MCF 10A (cell line): ENCODE data around the gene SLC16A5. TPM values are rescaled to one million over a fixed set of nuclear protein-coding genes. Genes with fewer than 3 reads are reported as not detected.
A peak's percentile ranks its signal among the peaks of the same experiment; 100 is the strongest.
"Not testable (repeated sequence)": the region's sequence is repeated elsewhere in the genome, so short reads cannot be mapped to it uniquely, and the experiment has no call there.

Experiments
- BruUV-seq: library from RNA; stranded (reverse); fragments of 400-500 nt; replicated peaks from 2 replicates; lab custom pipeline; 2021; lab: Mats Ljungman, UMichigan
- CTCF ChIA-PET: fragments of 300-600 bp; sonication (Branson Sonifier 250); formaldehyde crosslinking; extraction: SDS; loops from one replicate; lab custom pipeline; 2021; ENCODE audit warnings: antibody characterized with exemption, inconsistent platforms; lab: Yijun Ruan, JAX
- POLR2A ChIA-PET: fragments of 300-600, 350-650 bp; sonication (Branson Sonifier 250); formaldehyde crosslinking; extraction: SDS; loops from one replicate; lab custom pipeline; 2020; ENCODE audit warnings: antibody characterized with exemption, inconsistent platforms; lab: Yijun Ruan, JAX
- DNase-seq: peaks from one replicate; pipeline ENCODE4 v3.0.0-alpha.2; 2018; ENCODE audit not compliant: unreplicated experiment
- H3K27ac Mint-ChIP-seq: one replicate; pipeline ENCODE4 v1.8.0; 2022; ENCODE audit warnings: mild to moderate bottlenecking, low read depth, mixed read lengths; ENCODE audit not compliant: unreplicated experiment
- H3K27me3 Mint-ChIP-seq: one replicate; pipeline ENCODE4 v1.8.0; 2022; ENCODE audit warnings: mixed read lengths; ENCODE audit not compliant: insufficient read depth, unreplicated experiment
- H3K36me3 Mint-ChIP-seq: one replicate; pipeline ENCODE4 v1.8.0; 2022; ENCODE audit warnings: mild to moderate bottlenecking, moderate library complexity, mixed read lengths; ENCODE audit not compliant: insufficient read depth, unreplicated experiment
- H3K4me1 Mint-ChIP-seq: one replicate; pipeline ENCODE4 v1.8.0; 2022; ENCODE audit warnings: mixed read lengths; ENCODE audit not compliant: insufficient read depth, unreplicated experiment
- H3K4me3 Mint-ChIP-seq: one replicate; pipeline ENCODE4 v1.8.0; 2022; ENCODE audit warnings: mild to moderate bottlenecking, moderate library complexity, mixed read lengths; ENCODE audit not compliant: unreplicated experiment
- H3K9me3 Mint-ChIP-seq: one replicate; pipeline ENCODE4 v1.8.0; 2022; ENCODE audit warnings: mixed read lengths; ENCODE audit not compliant: unreplicated experiment
- intact Hi-C: fragments of 100-400 bp; cut with micrococcal nuclease; formaldehyde crosslinking; loops from 2 replicates; pipeline ENCODE4 v1.14.1; 2022
- total RNA-seq: library from RNA; stranded (reverse); gene quantifications from 2 replicates; pipeline ENCODE4 v1.2.3, GENCODE V29; 2022
- TF ChIP-seq, protein P1 (sequence below): fragments of 200-600 bp; IDR thresholded peaks from one replicate; pipeline ENCODE4 v1.8.0; 2022; ENCODE audit warnings: antibody characterized with exemption, mild to moderate bottlenecking; ENCODE audit not compliant: unreplicated experiment

SLC16A5 gene
- total RNA-seq, 1 experiment from 2014 or later: 26.0 TPM

GRCh38 chr17:75044716-75045115, 43.0 kb upstream of the SLC16A5 start:
- no TSS peak for BruUV-seq
- Mint-ChIP-seq H3K4me1 (peaks cover 13% of the 10 kb centered on the region), H3K27ac (no peak overlapping the region), H3K36me3 (peaks cover 49% of the 10 kb centered on the region), H3K4me3 (peak overlapping the region; percentile 53), H3K9me3 (no peaks in the 10 kb centered on the region), H3K27me3 (no peaks in the 10 kb centered on the region)
- intact Hi-C loops: no loop called here
- CTCF ChIA-PET: interaction anchor here (0.6 to 0.7 kb wide), 2 partner anchors 43 to 51 kb away, joined by 3 read pairs; no protein-coding TSS in a partner anchor
- POLR2A ChIA-PET: interaction anchor here (1.0 kb wide), 1 partner anchor 9 kb away, joined by 4 read pairs; no protein-coding TSS in a partner anchor
- TF ChIP-seq, protein P1, sequence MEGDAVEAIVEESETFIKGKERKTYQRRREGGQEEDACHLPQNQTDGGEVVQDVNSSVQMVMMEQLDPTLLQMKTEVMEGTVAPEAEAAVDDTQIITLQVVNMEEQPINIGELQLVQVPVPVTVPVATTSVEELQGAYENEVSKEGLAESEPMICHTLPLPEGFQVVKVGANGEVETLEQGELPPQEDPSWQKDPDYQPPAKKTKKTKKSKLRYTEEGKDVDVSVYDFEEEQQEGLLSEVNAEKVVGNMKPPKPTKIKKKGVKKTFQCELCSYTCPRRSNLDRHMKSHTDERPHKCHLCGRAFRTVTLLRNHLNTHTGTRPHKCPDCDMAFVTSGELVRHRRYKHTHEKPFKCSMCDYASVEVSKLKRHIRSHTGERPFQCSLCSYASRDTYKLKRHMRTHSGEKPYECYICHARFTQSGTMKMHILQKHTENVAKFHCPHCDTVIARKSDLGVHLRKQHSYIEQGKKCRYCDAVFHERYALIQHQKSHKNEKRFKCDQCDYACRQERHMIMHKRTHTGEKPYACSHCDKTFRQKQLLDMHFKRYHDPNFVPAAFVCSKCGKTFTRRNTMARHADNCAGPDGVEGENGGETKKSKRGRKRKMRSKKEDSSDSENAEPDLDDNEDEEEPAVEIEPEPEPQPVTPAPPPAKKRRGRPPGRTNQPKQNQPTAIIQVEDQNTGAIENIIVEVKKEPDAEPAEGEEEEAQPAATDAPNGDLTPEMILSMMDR: no peak
- DNase-seq: no peak

DNA sequence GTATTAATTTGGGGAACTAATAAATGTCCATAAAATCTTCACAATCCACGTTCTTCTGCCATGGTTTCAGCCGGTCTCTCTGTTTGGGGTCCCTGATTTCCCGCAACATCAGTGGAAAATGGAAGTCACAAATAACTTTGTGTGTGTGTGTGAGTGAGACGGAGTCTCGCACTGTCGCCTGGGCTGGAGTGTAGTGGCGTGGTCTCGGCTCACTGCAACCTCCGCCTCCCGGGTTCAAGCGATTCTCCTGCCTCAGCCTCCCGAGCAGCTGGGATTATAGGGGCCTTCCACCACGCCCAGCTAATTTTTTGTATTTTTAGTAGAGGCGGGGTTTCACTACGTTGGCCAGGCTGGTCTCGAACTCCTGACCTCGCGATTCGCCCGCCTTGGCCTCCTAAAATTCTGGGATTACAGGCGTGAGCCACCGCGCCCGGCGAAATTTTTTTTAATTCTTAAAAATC, 41.8 kb upstream of the SLC16A5 start:
- Mint-ChIP-seq H3K36me3 (peaks cover 49% of the 10 kb centered on the region), H3K27ac (peak overlapping the region; percentile 95), H3K4me1 (peaks cover 13% of the 10 kb centered on the region), H3K4me3 (peak overlapping the region; percentile 98)
- H3K9me3 Mint-ChIP-seq, DNase-seq, H3K27me3 Mint-ChIP-seq, BruUV-seq, CTCF ChIA-PET: not testable (repeated sequence)
- intact Hi-C loops: loop anchor here (1.0 to 2.0 kb wide), 2 partner anchors 11 to 85 kb away; no protein-coding TSS in a partner anchor
- POLR2A ChIA-PET: interaction anchor here (0.7 to 4.9 kb wide), 15 partner anchors 8 to 323 kb away, joined by 3 to 63 read pairs (median 7); partner anchors contain the start of genes CDR2L, FDXR, JPT1 and MRPL58

- TF ChIP-seq, protein P1: no peak
- peak; percentile 96 for DNase-seq
- Mint-ChIP-seq H3K27me3 (no peaks in the 10 kb centered on the region), H3K9me3 (no peaks in the 10 kb centered on the region), H3K4me3 (peak within 1 kb of the TSS; percentile 98), H3K4me1 (peaks cover 13% of the 10 kb centered on the region), H3K27ac (peak within 1 kb of the TSS; percentile 95), H3K36me3 (peaks cover 47% of the 10 kb centered on the region)
- POLR2A ChIA-PET: interaction anchor here (0.5 to 4.9 kb wide), 27 partner anchors 8 to 410 kb away, joined by 3 to 63 read pairs (median 5); partner anchors contain the start of genes ARMC7, CDR2L, FDXR and JPT1
- BruUV-seq: TSS peak; percentile 62
- CTCF ChIA-PET: interaction anchor here (1.0 kb wide), 1 partner anchor 59 kb away, joined by 6 read pairs; the partner anchor contains the start of gene CDR2L
- intact Hi-C loops: loop anchor here (1.0 to 2.0 kb wide), 2 partner anchors 11 to 86 kb away; no protein-coding TSS in a partner anchor
Measured at GRCh38 chr17:75046407-75047289, 41.1 kb upstream of the SLC16A5 start, which contains the start of the genes ATP5PD and KCTD2. Gene ATP5PD, minus strand, starts transcription at chr17:75046969. Its CDS starts 4,319 bp downstream, at chr17:75042650. Gene KCTD2, plus strand, starts transcription at chr17:75047225. Its CDS starts 26 bp downstream, at chr17:75047251.

DNA sequence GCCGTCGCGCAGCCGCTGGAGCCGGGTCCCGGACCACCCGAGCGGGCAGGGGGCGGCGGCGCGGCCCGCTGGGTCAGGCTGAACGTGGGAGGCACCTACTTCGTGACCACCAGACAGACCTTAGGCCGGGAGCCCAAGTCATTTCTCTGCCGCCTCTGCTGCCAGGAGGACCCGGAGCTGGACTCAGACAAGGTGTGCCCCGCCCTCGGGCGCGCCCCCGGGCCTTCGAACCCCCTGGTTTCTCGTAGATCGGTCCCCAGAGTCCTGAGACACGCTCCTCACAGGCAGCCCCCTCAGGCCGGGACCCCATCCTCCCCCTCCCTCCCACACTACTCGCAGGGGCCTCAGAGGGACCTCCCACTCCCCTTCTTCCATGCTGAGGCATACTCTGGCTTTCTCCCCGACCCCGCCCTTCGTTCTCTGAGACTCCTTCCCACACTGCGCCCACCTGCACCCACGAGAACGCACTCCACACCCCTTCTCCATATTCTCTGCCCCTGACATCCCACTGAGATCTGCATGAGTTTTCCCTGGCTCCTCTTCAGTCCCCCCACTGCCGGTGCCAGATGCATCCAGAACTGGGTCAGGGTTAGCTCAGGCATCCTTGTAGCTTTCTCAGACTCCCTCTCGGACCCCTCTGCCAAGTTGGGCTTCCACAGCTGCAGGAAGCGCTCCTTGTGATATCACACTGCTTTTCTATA, 40.2 kb upstream of the SLC16A5 start:
- no TSS peak for BruUV-seq
- intact Hi-C loops: loop anchor here (2.0 kb wide), 1 partner anchor 87 kb away; no protein-coding TSS in a partner anchor
- H3K27me3 Mint-ChIP-seq: no peaks in the 10 kb centered on the region
- peak overlapping the region; percentile 76 for H3K27ac Mint-ChIP-seq
- ChIA-PET POLR2A (interaction anchor here (0.5 to 4.9 kb wide), 27 partner anchors 9 to 409 kb away, joined by 3 to 63 read pairs (median 7); partner anchors contain the start of genes ARMC7, CDR2L, MRPL58 and SUMO2), CTCF (interaction anchor here (0.6 to 2.6 kb wide), 8 partner anchors 9 to 584 kb away, joined by 3 to 20 read pairs (median 5); partner anchors contain the start of genes CDR2L and NUP85)
- peaks cover 13% of the 10 kb centered on the region for H3K4me1 Mint-ChIP-seq
- peak overlapping the region; percentile 98 for H3K4me3 Mint-ChIP-seq
- H3K9me3 Mint-ChIP-seq: no peaks in the 10 kb centered on the region
- TF ChIP-seq, protein P1: no peak
- peak; percentile 10 for DNase-seq
- H3K36me3 Mint-ChIP-seq: peaks cover 45% of the 10 kb centered on the region
